T47D (cell line): ENCODE measurements around the gene PROSER3.
"Not testable (repeated sequence)": the region's sequence is repeated elsewhere in the genome, so short reads cannot be mapped to it uniquely, and the experiment has no call there.

Experiments used
- DNase-seq, 2 experiments: peaks; one replicate each; pipeline versions ENCODE4 v3.0.0 to v3.0.0-alpha.2; 2011 to 2012; ENCODE audit warnings: low read depth in 1 of 2, low spot score in 1 of 2
- JUND ChIP-seq: IDR thresholded peaks from 2 replicates; pipeline ENCODE4 v1.6.1; 2012; ENCODE audit warnings: low read depth
- in situ Hi-C: cut with HindIII; loops from 2 replicates; pipeline ENCODE4 v1.10.0; 2016; ENCODE audit warnings: low sequenced_read_pairs, low pct_unique_long_range_greater_than_20kb

Gene PROSER3

GRCh38 chr19:35791814-35792279 is 33.9 kb downstream of the PROSER3 start:
- in situ Hi-C loops = no loop called here
- DNase-seq = no peak
- TF ChIP-seq JUND = no peak

DNA sequence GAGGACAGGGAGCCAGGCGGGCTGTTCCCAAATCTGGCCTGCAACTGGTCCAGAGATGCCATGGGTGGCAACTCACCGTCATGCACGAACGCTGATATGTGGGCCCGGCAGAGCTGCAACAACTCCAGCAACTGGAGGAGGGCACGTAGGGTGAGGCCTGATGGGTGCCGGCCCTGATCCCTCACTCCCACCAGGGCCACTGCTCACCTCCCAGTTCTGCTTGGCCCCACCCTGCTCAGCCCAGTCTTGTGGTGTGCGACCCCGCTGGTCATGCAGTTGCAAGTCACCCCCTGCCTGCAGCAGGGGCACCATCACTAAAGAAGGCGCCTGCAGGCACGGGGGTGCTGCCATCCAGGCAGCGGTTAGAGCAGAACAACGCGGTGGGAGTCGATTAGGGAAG is 34.3 kb downstream of the PROSER3 start:
- in situ Hi-C loops = no loop called here
- DNase-seq = no peak
- TF ChIP-seq JUND = no peak

DNA sequence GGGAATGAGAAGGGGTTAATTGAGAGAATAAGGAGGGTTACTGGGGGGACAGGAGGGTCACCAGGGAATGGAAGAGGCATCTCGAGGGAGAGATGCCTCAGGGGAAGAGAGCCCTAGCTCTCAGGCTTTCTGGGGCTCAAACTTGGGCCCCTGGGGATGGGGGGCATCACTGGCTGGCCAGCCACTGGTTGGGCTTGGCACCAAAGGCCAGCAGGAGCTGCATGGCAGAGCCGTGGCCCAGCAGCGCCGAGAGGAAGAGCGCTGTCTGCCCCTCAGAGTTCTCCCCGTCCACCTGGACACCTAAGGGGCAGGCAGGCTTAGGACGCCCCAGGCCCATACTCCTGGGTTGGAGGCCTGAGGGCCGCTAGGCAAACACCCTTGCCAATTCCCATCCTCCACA is 34.9 kb downstream of the PROSER3 start:
- in situ Hi-C loops = no loop called here
- TF ChIP-seq JUND = no peak
- no peak for DNase-seq

- TF ChIP-seq JUND = no peak
- in situ Hi-C loops = no loop called here
- no peak for DNase-seq
Observed at GRCh38 chr19:35793381-35794165, 35.6 kb downstream of the PROSER3 start.

DNA sequence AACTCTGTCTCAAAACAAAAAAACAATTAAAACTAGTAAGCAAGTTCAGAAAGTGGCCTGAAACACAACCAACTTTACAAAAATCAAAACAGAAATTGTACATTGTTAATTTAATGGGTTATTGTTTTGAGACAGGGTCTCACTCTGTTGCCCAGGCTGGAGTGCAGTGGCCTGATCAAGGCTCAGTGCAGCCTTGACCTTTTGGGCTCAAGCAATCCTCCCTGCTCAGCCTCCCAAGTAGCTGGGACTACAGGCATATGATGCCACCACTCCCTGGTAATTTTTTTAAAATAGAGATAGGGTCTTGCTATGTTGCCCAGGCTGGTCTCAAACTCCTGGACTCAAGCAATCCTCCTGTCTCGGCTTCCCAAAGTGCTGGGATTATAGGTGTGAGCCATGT is 37.6 kb downstream of the PROSER3 start:
- in situ Hi-C loops, DNase-seq: not testable (repeated sequence)

GRCh38 chr19:35796645-35797542 is 38.9 kb downstream of the PROSER3 start:
- in situ Hi-C loops = no loop called here

GRCh38 chr19:35797663-35798062 is 39.7 kb downstream of the PROSER3 start:
- no peak for DNase-seq
- no peak for TF ChIP-seq JUND
- in situ Hi-C loops = no loop called here

More at GRCh38 chr19:35796645-35797542, 38.9 kb downstream of the PROSER3 start:
- no peak for DNase-seq
- no peak for TF ChIP-seq JUND

GRCh38 chr19:35801828-35802227 is 43.9 kb downstream of the PROSER3 start:
- in situ Hi-C loops = no loop called here
- DNase-seq = no peak
- TF ChIP-seq JUND = no peak

DNA sequence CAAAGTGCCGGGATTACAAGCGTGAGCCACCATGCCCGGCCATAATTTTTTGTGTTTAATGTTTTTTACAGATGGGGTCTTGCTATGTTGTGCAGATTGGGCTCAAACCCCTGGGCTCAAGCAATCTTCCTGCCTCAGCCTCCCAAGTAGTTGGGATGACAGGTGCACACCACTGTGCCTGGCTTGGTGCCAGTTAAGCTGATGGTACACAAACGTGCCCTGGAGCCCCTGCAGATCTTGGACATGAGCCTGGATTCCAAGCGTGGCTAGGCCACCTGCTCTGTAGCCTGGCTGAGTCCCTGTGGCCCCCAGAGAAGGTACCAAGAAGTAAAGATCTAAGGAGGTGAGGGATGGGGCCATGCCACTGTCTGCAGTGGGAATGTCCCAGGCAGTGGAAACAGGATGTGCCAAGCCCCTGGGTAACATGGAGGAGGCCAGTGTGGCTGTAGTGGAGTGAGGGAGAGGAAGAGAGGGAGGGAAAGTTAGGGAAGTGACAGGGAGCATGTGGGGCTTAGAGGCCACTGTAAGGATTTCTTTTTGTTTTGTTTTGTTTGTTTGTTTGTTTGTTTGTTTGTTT is 47.6 kb downstream of the PROSER3 start:
- DNase-seq = peak in 1 of 2 experiments; percentile 20
- in situ Hi-C loops = no loop called here

GRCh38 chr19:35806597-35806996 is 48.6 kb downstream of the PROSER3 start:
- DNase-seq = no peak
- in situ Hi-C loops = no loop called here
- no peak for TF ChIP-seq JUND

More for the DNA sequence above, 47.6 kb downstream of the PROSER3 start:
- no peak for TF ChIP-seq JUND

DNA sequence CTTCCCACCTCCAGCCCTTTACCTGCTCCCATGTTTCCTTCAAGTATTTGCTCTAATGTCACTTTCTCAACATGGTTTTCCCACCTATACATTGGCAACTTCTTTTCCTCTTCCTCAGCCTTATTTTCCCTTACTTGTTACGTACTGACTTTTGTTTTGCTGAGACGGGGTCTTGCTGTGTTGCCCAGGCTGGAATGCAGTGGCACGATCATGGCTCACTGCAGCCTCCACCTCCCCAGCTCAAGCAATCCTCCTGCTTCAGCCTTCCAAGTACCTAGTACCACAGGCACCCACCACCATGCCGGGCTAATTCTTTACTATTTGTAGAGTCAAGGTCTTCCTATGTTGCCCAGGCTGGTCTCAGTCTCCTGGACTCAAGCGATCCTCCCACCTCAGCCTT is 49.7 kb downstream of the PROSER3 start:
- no peak for TF ChIP-seq JUND
- in situ Hi-C loops = no loop called here

GRCh38 chr19:35811317-35812219 is 53.6 kb downstream of the PROSER3 start:
- no peak for DNase-seq
- no peak for TF ChIP-seq JUND
- in situ Hi-C loops = no loop called here

More for the DNA sequence above, 49.7 kb downstream of the PROSER3 start:
- no peak for DNase-seq
